Left cardiac atrium (tissue), 2 donors: ENCODE data around the gene PPP1R12C. TPM values are rescaled to one million over a fixed set of nuclear protein-coding genes. Genes with fewer than 3 reads are reported as not detected.

Experiments used
- microRNA-seq, 2 donors: library from miRNA; unstranded; fragments of <30 nt; microRNA quantifications; one replicate each; pipeline ENCODE4 v1.2.0, GENCODE V29; 2020
- total RNA-seq, 2 donors: library from RNA; stranded (reverse); fragmentation: NEBNext Ultra II Directional; extraction: Animal tissue kit (Norgen Biotek cat#: 25700); gene quantifications; one replicate each; pipeline ENCODE4 v1.2.1, GENCODE V29; 2021
- donor health status: DM: no; HTN: yes; CAD: no; lungs with severe emphysema.
- donor health status: DM: yes; HTN: yes; CAD: no.

The PPP1R12C gene
- total RNA-seq, 2 donors from 2014 or later = 117 to 193 TPM

Small RNA genes within 50 kb of the gene (microRNA-seq; reads per million reads assigned to microRNA genes)
- gene MIR7975 = 0 reads per million in 2 donors

Other genes starting within 250 kb of the PPP1R12C start
- gene FCAR, start 243.4 kb downstream of the PPP1R12C start, total RNA-seq = under 1 TPM; 0.65 to 0.77 TPM
- not detected for gene NCR1, start 211.5 kb downstream of the PPP1R12C start, total RNA-seq
- gene NLRP7, start 170.1 kb downstream of the PPP1R12C start, total RNA-seq = not detected
- gene NLRP2, start 151.3 kb downstream of the PPP1R12C start, total RNA-seq = under 1 TPM in 1 of 2 donors, not detected in 1; 0.88 TPM
- gene GP6, start 79.4 kb downstream of the PPP1R12C start, total RNA-seq = under 1 TPM; 0.13 to 0.24 TPM
- 10 to 100 TPM; 33.9 to 41.1 TPM for gene RDH13, start 54.5 kb downstream of the PPP1R12C start, total RNA-seq
- gene EPS8L1, start 41.8 kb downstream of the PPP1R12C start, total RNA-seq = 1 to 10 TPM; 2.2 to 3.7 TPM
- 10 to 100 TPM; 13.7 to 25.6 TPM for gene TNNT1, start 31.6 kb upstream of the PPP1R12C start, total RNA-seq
- gene TNNI3, start 40.1 kb upstream of the PPP1R12C start, total RNA-seq = 1,000 to 10,000 TPM; 1,897 to 2,132 TPM
- gene DNAAF3, start 49.0 kb upstream of the PPP1R12C start, total RNA-seq = 1 to 10 TPM in 1 of 2 donors, under 1 TPM in 1; 0.41 to 1.1 TPM
- gene SYT5, start 62.7 kb upstream of the PPP1R12C start, total RNA-seq = not detected
- gene PTPRH, start 91.9 kb upstream of the PPP1R12C start, total RNA-seq = 1 to 10 TPM in 1 of 2 donors, under 1 TPM in 1; 0.74 to 1.5 TPM
- 1 to 10 TPM; 1.2 to 1.4 TPM for gene TMEM86B, start 111.1 kb upstream of the PPP1R12C start, total RNA-seq
- gene PPP6R1, start 141.4 kb upstream of the PPP1R12C start, total RNA-seq = 10 to 100 TPM; 37.8 to 42.4 TPM
- gene HSPBP1, start 162.5 kb upstream of the PPP1R12C start, total RNA-seq = 10 to 100 TPM; 26.4 to 35.8 TPM
- 10 to 100 TPM in 1 of 2 donors, 1 to 10 TPM in 1; 9.1 to 19.5 TPM for gene BRSK1, start 166.4 kb upstream of the PPP1R12C start, total RNA-seq
- gene TMEM150B, start 207.7 kb upstream of the PPP1R12C start, total RNA-seq = 1 to 10 TPM; 3.1 to 3.6 TPM
- 1 to 10 TPM; 6.7 to 6.9 TPM for gene KMT5C, start 222.2 kb upstream of the PPP1R12C start, total RNA-seq
- gene COX6B2, start 237.1 kb upstream of the PPP1R12C start, total RNA-seq = not detected
- not detected for gene GARIN5B, start 245.6 kb upstream of the PPP1R12C start, total RNA-seq